ENCODE results near the gene ITPRIP. TPM values are rescaled to one million over a fixed set of nuclear protein-coding genes. Genes with fewer than 3 reads are reported as not detected.

The ITPRIP gene
- total RNA-seq, 1 donor from 2014 or later: 1.6 TPM

- no peaks in the 10 kb centered on the region for H3K27me3 Mint-ChIP-seq (ENCODE audit: insufficient read depth, low read depth)
- Histone ChIP-seq H3K36me3 (no peaks in the 10 kb centered on the region), H3K9me3 (ENCODE audit: low read depth) (no peaks in the 10 kb centered on the region), H2AFZ (replicated peaks) (peak overlapping the region; percentile 95), H3K9ac (no peak overlapping the region), H4K20me1 (ENCODE audit: low read depth) (no peaks in the 10 kb centered on the region), H3K27ac (no peak overlapping the region), H3F3A (ENCODE audit: low read depth) (no peaks in the 10 kb centered on the region), H3K4me3 (no peak overlapping the region), H3K4me1 (no peaks in the 10 kb centered on the region), H3K79me2 (ENCODE audit: low read depth) (no peaks in the 10 kb centered on the region), H3K4me2 (peak overlapping the region; percentile 70), H3K27me3 (peaks cover 5% of the 10 kb centered on the region)
- no peak for DNase-seq (ENCODE audit: low spot score)
- H3K9me3 Mint-ChIP-seq: no peaks in the 10 kb centered on the region
- TF ChIP-seq EZH2 (IDR thresholded peaks at IDR 0.05) (no peak), CTCF (IDR thresholded peaks at IDR 0.05) (no peak), EZH2phosphoT487 (IDR thresholded peaks at IDR 0.05) (no peak)
- no peak overlapping the region for H3K4me3 Mint-ChIP-seq
- H3K27ac Mint-ChIP-seq: no peak overlapping the region
- no peaks in the 10 kb centered on the region for H3K36me3 Mint-ChIP-seq
- H3K4me1 Mint-ChIP-seq: peaks cover 14% of the 10 kb centered on the region
Measured at GRCh38 chr10:104273899-104274575, 64.2 kb downstream of the ITPRIP start.

GRCh38 chr10:104273286-104273685 is 65.0 kb downstream of the ITPRIP start:
- Histone ChIP-seq H3K36me3 (no peaks in the 10 kb centered on the region), H3K9ac (no peak overlapping the region), H3K79me2 (ENCODE audit: low read depth) (peaks cover 3% of the 10 kb centered on the region), H4K20me1 (ENCODE audit: low read depth) (no peaks in the 10 kb centered on the region), H3K27ac (no peak overlapping the region), H3K9me3 (ENCODE audit: low read depth) (no peaks in the 10 kb centered on the region), H3K4me1 (no peaks in the 10 kb centered on the region), H3K4me2 (no peak overlapping the region), H3K27me3 (peaks cover 5% of the 10 kb centered on the region), H3F3A (ENCODE audit: low read depth) (no peaks in the 10 kb centered on the region), H2AFZ (replicated peaks) (no peak overlapping the region), H3K4me3 (no peak overlapping the region)
- Mint-ChIP-seq H3K27me3 (ENCODE audit: insufficient read depth, low read depth) (no peaks in the 10 kb centered on the region), H3K36me3 (no peaks in the 10 kb centered on the region), H3K4me1 (peaks cover 17% of the 10 kb centered on the region), H3K9me3 (no peaks in the 10 kb centered on the region), H3K4me3 (no peak overlapping the region), H3K27ac (no peak overlapping the region)
- TF ChIP-seq CTCF (IDR thresholded peaks at IDR 0.05) (no peak), EZH2phosphoT487 (IDR thresholded peaks at IDR 0.05) (no peak), EZH2 (IDR thresholded peaks at IDR 0.05) (no peak)
- DNase-seq (ENCODE audit: low spot score): no peak

GRCh38 chr10:104268713-104269645 is 69.3 kb downstream of the ITPRIP start, which contains the start of gene GSTO2:
Gene GSTO2 (plus strand): TSS chr10:104269184. CDS start chr10:104274916, 5,732 bp downstream.
- Histone ChIP-seq H3K79me2 (ENCODE audit: low read depth) (peaks cover 46% of the 10 kb centered on the region), H3K27me3 (no peaks in the 10 kb centered on the region), H4K20me1 (ENCODE audit: low read depth) (no peaks in the 10 kb centered on the region), H3K27ac (no peak within 1 kb of the TSS), H3K4me1 (peaks cover 8% of the 10 kb centered on the region), H3K36me3 (no peaks in the 10 kb centered on the region), H3K9me3 (ENCODE audit: low read depth) (no peaks in the 10 kb centered on the region), H2AFZ (replicated peaks) (peak within 1 kb of the TSS; percentile 74), H3K4me3 (peak within 1 kb of the TSS; percentile 94), H3K9ac (peak within 1 kb of the TSS; percentile 91), H3F3A (ENCODE audit: low read depth) (no peaks in the 10 kb centered on the region), H3K4me2 (peak within 1 kb of the TSS; percentile 100)
- TF ChIP-seq EZH2 (IDR thresholded peaks at IDR 0.05): no peak
- no peak for TF ChIP-seq CTCF (IDR thresholded peaks at IDR 0.05)
- peak; percentile 38 for TF ChIP-seq EZH2phosphoT487 (IDR thresholded peaks at IDR 0.05)
- Mint-ChIP-seq H3K27ac (peak within 1 kb of the TSS; percentile 82), H3K36me3 (peaks cover 7% of the 10 kb centered on the region), H3K9me3 (no peaks in the 10 kb centered on the region), H3K4me3 (peak within 1 kb of the TSS; percentile 88), H3K4me1 (peaks cover 17% of the 10 kb centered on the region), H3K27me3 (ENCODE audit: insufficient read depth, low read depth) (no peaks in the 10 kb centered on the region)
- peak; percentile 99 for DNase-seq (ENCODE audit: low spot score)

Measured in neural progenitor cell (in vitro differentiated cells).